ENCODE results near the gene SRMS. TPM values are rescaled to one million over a fixed set of nuclear protein-coding genes. Genes with fewer than 3 reads are reported as not detected.

Gene SRMS
- total RNA-seq, 4 donors from 2014 or later, result not detected

DNA sequence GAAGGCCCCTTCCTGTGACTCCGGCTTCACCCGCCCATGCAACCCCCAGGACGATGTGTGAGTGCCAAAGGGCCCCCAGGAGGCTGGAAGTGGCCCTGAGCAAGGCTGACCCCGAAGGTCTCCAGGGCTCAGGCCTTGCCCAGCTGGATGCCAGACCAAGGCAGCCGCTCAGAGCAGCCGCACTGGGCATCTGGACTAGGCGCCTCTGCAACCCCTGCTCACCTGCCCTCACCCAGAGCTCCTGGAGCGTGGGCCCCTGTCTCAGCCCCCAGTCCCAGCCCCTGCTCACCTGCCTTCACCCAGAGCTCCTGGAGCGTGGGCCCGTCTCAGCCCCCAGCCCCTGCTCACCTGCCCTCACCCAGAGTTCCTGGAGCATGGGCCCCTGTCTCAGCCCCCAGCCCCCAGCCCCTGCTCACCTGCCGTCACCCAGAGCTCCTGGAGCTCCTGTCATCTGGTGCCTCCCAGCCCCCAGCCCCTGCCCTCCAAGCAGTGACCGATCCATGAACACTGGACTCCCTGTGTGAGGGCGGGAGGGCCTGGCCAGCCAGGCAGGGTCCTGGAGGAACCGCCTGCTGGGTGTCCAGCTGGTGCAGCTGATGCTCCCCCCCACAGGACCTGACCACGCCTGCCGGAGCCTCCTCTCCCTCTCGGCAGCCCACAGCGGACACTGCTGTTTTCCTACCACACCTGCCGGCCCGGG is 1.1 kb downstream of the SRMS start:
- in situ Hi-C loops (cut with MboI; ENCODE audit: low sequenced_read_pairs in 4 of 4), result loop anchor here in 1 of 4 donors (25.0 kb wide), 1 partner anchor 91 kb away; the partner anchor contains the start of gene GMEB2
- no peak for ATAC-seq
- no peak for DNase-seq
- H3K27me3 ChIP-seq, result peaks cover 27 to 40% (median 33%) of the 10 kb centered on the region in 3 donors
- intact Hi-C loops (cut with DNase I; ENCODE audit: low total_unique reads), result no loop called here
- no peak overlapping the region for H3K4me3 ChIP-seq
- H3K36me3 ChIP-seq, result no peaks in the 10 kb centered on the region
- H3K4me1 ChIP-seq, result no peaks in the 10 kb centered on the region
- no peaks in the 10 kb centered on the region for H3K9me3 ChIP-seq
- H3K27ac ChIP-seq, result no peak overlapping the region
- TF ChIP-seq, protein P1, sequence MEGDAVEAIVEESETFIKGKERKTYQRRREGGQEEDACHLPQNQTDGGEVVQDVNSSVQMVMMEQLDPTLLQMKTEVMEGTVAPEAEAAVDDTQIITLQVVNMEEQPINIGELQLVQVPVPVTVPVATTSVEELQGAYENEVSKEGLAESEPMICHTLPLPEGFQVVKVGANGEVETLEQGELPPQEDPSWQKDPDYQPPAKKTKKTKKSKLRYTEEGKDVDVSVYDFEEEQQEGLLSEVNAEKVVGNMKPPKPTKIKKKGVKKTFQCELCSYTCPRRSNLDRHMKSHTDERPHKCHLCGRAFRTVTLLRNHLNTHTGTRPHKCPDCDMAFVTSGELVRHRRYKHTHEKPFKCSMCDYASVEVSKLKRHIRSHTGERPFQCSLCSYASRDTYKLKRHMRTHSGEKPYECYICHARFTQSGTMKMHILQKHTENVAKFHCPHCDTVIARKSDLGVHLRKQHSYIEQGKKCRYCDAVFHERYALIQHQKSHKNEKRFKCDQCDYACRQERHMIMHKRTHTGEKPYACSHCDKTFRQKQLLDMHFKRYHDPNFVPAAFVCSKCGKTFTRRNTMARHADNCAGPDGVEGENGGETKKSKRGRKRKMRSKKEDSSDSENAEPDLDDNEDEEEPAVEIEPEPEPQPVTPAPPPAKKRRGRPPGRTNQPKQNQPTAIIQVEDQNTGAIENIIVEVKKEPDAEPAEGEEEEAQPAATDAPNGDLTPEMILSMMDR (IDR thresholded peaks at IDR 0.05 in 4 of 5, conservative IDR thresholded peaks at IDR 0.05 in 1 of 5), result no peak
- no peak for TF ChIP-seq POLR2A (IDR thresholded peaks at IDR 0.05)

DNA sequence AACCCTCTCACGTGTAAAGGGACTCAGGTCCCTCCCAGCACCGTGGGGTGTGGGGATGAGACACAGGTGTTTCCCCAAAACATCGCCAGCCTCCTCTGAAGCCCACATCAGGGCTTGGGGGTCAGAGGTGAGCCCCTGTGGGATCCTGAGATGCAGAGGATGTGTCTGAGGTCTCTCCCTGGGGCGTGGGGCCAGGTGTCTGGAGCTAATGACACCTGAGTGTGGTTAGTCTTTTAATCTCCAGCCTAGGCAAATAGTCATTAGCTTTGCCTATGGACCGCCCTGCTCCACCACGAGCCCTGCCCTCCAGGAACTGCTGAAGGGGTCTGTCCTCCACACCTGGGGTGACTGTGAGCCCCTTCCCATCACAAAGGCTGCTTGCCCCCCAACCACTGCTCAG is 1.7 kb downstream of the SRMS start:
- DNase-seq (no peak), ATAC-seq (no peak)
- no peak overlapping the region for H3K4me3 ChIP-seq
- no peaks in the 10 kb centered on the region for H3K36me3 ChIP-seq
- H3K9me3 ChIP-seq, result no peaks in the 10 kb centered on the region
- intact Hi-C loops (cut with DNase I; ENCODE audit: low total_unique reads), result no loop called here
- H3K27ac ChIP-seq, result no peak overlapping the region
- in situ Hi-C loops (cut with MboI; ENCODE audit: low sequenced_read_pairs in 4 of 4), result loop anchor here in 1 of 4 donors (25.0 kb wide), 1 partner anchor 91 kb away; the partner anchor contains the start of gene GMEB2
- H3K4me1 ChIP-seq, result no peaks in the 10 kb centered on the region
- H3K27me3 ChIP-seq, result peaks cover 25 to 36% (median 29%) of the 10 kb centered on the region in 3 donors
- TF ChIP-seq POLR2A (IDR thresholded peaks at IDR 0.05), result no peak
- TF ChIP-seq, protein P1 (IDR thresholded peaks at IDR 0.05 in 4 of 5, conservative IDR thresholded peaks at IDR 0.05 in 1 of 5), result no peak

DNA sequence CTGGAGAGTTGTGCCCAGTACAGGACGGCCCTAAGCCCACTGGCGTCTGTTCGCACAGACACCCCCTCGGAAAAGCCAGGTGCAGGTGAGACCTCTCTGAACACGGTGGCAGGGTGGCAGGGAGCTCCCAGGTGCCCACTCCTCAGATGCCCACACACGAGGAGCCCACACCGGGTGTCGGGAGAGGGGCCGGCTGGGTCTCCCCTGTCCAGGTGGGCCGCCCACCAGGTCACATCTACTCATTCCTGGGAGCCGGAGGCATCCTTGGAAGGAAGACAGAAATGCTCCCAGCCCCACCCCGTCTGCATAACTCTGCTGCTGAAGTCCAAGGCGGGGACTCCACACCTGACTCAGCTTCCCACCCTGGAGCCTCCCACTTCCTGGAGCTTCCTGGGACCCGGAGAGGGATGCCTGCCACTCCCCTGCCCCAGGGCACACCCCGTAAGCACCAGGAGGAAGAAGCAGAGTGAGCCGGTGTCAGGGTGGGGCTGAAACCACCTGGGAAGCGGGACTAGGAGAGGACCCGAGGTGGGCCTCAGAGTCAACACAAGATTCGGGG is 2.5 kb downstream of the SRMS start:
- H3K4me3 ChIP-seq, result no peak overlapping the region
- H3K9me3 ChIP-seq, result no peaks in the 10 kb centered on the region
- no peak for TF ChIP-seq POLR2A (IDR thresholded peaks at IDR 0.05)
- TF ChIP-seq, protein P1 (IDR thresholded peaks at IDR 0.05 in 4 of 5, conservative IDR thresholded peaks at IDR 0.05 in 1 of 5), result no peak
- H3K27ac ChIP-seq, result no peak overlapping the region
- H3K36me3 ChIP-seq, result no peaks in the 10 kb centered on the region
- no peaks in the 10 kb centered on the region for H3K4me1 ChIP-seq
- in situ Hi-C loops (cut with MboI; ENCODE audit: low sequenced_read_pairs in 4 of 4), result loop anchor here in 1 of 4 donors (25.0 kb wide), 1 partner anchor 92 kb away; the partner anchor contains the start of gene GMEB2
- ATAC-seq (no peak), DNase-seq (no peak)
- H3K27me3 ChIP-seq, result peaks cover 24 to 36% (median 26%) of the 10 kb centered on the region in 3 donors
- intact Hi-C loops (cut with DNase I; ENCODE audit: low total_unique reads), result no loop called here

DNA sequence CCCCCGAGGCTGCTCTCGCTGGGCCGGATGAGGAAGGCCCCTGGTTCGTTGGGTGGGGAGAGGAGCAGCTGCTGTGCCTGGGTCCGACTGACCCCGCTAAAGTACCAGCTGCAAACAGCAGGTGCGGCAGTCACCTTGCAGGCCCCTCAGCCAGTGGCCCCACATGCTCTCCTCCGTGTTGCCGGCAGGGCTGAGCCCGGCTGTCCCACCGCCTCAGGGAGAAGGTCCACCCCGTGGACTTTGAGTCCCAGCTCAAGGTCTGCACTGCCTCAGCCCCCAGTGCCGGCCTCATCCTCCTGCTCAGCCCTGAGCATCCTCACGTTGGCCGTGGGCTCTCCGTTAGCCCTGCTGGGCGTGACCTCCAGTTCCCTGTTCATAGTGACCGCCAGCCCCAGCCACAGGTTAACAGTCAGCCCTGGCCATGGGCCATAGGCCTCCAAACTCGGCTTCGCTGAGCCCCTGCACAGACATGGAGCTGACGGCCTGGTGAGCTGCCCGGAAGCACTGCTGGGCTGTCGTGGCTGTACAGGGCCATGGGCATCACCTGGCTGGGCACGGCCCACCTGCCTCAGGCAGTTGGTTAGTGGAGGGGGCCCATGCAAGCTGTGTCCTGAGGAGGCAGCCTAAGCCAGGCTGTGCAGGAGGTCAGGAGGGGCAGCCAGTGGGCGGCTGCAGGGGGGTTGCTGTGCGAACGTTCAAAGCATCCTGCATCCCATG is 3.1 kb downstream of the SRMS start:
- in situ Hi-C loops (cut with MboI; ENCODE audit: low sequenced_read_pairs in 4 of 4), result loop anchor here in 1 of 4 donors (25.0 kb wide), 1 partner anchor 93 kb away; the partner anchor contains the start of gene GMEB2
- peaks cover 18 to 29% (median 26%) of the 10 kb centered on the region in 3 donors for H3K27me3 ChIP-seq
- DNase-seq (no peak), ATAC-seq (no peak)
- no peaks in the 10 kb centered on the region for H3K36me3 ChIP-seq
- no peak overlapping the region for H3K4me3 ChIP-seq
- H3K4me1 ChIP-seq, result no peaks in the 10 kb centered on the region
- no peak overlapping the region for H3K27ac ChIP-seq
- no peaks in the 10 kb centered on the region for H3K9me3 ChIP-seq
- no peak for TF ChIP-seq POLR2A (IDR thresholded peaks at IDR 0.05)
- TF ChIP-seq, protein P1 (IDR thresholded peaks at IDR 0.05 in 4 of 5, conservative IDR thresholded peaks at IDR 0.05 in 1 of 5), result no peak
- intact Hi-C loops (cut with DNase I; ENCODE audit: low total_unique reads), result no loop called here

Measured in gastrocnemius medialis (tissue), 4 donors.